NCI-H1417 (cell line): ENCODE results near the gene BCCIP.

Experiments used
- DNase-seq, 3 experiments: peaks; one replicate each; lab custom pipeline; 2025; lab: John Stamatoyannopoulos, UW

The BCCIP gene

DNA sequence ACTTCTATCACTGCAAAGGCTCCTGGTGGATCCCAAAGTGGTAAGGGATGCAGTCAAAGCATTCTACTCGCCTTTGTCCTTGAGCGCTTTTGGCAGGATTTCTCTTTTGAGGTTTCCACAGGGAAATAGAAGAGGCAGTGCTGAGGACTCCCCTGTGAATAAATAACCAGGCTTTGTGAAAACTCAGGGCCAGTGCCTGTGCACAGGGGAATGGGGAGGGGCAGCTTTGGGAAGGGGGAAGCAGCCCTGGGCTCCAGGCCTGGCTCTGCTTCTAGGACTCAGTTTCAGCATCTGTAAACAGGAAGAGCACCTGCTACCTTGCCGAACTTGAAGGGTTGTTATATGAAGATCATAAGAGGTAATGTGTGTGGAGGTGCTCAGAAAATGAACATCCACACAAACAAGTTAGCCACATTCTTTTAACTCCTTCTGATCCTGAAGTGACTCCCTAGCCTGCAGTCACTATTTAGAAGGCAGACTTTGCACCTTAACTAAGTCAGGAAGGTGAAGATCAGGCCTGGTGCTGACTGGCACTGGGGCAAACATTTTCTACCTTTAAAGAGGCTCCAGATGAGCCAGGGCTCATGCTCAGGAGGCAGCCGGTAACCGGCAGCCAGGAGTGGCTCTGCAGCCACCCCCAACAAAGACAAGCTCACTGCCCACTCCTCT is 25.2 kb upstream of the BCCIP start:
- DNase-seq, result no peak

DNA sequence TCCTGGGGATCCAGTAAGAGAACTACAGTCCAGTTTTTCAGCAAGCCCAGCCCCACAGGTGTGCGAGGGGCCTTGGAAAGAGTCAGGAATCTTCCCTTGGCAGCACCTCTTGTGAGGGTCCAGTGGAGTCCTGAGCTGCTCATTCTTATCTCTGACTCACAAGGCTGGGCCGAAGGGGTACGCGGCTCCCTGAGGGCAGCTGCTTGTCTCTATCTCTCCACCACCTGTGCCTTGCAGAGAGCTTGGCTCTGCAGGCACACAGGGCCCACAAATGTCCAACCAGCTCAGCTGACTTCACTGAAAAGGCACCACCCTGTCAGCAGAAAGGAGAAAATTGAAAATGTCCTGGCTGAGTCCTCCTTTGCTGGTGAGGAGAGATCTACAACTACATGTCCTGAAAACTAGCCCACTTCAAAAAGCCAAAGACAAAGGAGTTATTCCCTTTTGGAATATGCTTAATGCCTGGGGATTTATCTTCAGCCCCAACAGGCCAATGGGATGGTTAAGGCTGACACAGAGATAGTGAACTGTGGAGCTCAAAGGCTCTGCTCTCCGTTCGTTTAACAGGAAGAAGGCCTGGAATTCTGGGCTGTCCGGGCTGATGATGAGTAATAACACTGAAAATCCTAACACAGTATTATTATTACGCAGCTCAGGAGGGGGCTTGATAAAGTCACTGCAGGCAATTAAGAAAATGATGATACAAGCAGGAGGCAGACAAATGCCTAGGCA is 23.7 kb upstream of the BCCIP start:
- no peak for DNase-seq

- no peak for DNase-seq
These were observed 21.8 kb upstream of the BCCIP start for GRCh38 chr10:125801574-125801973.

DNA sequence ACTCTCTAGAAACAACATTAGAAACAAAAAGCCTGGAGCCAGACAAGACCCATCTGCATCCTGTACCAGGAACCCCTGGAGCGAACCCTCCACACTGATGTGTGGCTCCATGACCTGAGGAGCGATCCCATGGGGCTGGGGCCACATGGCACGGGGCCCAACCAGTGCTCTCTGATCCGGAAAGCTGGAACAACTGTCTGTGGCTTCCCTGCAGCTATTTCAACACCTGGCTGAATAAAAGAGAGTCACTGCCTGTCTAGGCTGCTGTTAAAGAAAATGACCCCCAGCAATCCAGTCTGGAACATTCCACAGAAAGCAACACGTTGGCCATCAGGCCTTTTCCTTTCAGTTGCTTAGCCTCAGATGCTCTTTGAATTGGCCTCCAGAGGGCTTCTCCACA is 21.2 kb upstream of the BCCIP start:
- DNase-seq, result no peak

GRCh38 chr10:125802739-125803138 is 20.6 kb upstream of the BCCIP start:
- no peak for DNase-seq

GRCh38 chr10:125808047-125808446 is 15.3 kb upstream of the BCCIP start:
- DNase-seq, result no peak

GRCh38 chr10:125811251-125811650 is 12.1 kb upstream of the BCCIP start:
- DNase-seq, result no peak

GRCh38 chr10:125812128-125812750 is 11.1 kb upstream of the BCCIP start:
- DNase-seq, result no peak

- DNase-seq, result no peak
These were observed 7.6 kb upstream of the BCCIP start for GRCh38 chr10:125815764-125816163.

- DNase-seq, result no peak
These were observed 6.8 kb upstream of the BCCIP start for GRCh38 chr10:125816548-125816947.

GRCh38 chr10:125817337-125817946 is 5.9 kb upstream of the BCCIP start:
- no peak for DNase-seq

DNA sequence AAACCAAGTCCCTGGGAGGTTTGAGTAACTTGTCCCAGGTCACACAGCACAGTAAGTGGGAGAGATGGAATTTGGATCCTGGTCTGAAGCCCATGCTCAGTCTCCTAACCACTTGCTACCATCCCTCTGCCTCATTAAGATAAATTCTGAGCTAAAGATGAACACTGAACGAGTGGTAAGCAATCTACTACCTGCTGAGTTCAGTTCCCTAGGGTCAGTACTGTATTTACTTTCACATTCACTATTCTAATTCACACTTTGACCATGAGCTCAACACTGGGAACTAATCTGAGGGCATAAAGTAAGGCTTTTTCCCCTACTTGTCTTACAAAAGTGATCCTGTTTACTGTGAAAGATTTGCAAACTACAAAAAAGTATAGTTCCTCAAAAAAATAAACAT is 2.6 kb upstream of the BCCIP start:
- DNase-seq, result no peak

DNA sequence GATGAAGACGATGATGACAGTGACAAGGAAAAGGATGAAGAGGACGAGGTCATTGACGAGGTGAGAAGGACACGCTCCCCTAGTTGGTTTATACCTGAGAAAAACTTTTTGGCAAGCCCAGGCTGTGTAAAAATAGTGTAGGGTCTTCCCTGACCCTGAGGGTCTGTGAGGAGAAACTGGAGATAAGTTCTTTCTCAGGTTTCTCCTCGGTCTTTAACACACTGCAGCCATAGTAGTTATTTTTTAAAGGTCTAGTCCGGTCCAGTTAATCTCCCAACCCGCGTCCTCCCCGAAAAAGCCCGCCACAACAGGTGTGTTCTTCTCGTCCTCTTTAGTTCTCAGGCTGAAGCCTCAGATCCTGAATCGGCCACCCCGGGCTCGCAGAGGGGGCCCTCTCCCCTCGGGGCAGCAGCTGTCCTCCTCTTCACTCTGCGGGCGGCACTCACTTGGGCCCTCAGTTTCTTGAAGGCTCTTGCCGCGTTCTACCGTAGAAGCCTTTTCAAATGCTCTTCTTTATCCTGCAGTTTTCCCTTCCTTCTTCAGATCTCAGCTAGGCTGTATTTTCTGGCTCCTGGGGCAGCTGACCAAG is 411 bp downstream of the BCCIP start:
- peak in 2 of 3 experiments; percentile 12 to 23 for DNase-seq

- no peak for DNase-seq
These were observed 1.4 kb downstream of the BCCIP start for GRCh38 chr10:125824736-125825135.

- no peak for DNase-seq
These were observed 3.8 kb downstream of the BCCIP start for GRCh38 chr10:125827133-125827532.

DNA sequence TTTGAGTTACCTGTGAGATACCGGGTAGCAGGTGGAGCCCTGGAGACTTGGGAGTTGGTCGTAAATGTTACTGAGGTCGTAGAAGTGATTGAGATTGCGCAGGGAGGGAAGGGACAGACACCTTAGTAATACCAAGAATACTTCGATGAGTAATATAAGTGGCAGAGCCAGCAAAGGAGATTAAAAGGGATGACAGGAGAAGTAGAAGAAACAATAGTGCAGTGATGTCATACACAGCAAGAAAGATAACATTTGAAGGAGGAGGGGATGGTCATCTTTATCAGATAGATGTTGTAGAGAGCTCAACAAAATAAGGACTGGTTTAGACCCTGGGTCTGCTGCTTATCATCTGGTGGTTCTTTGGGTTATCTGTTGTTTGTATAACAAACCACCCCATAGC is 5.0 kb downstream of the BCCIP start:
- DNase-seq, result no peak

- no peak for DNase-seq
These were observed 13.4 kb downstream of the BCCIP start for GRCh38 chr10:125836746-125837145.

- peak in 1 of 3 experiments; percentile 79 for DNase-seq
These were observed 15.6 kb downstream of the BCCIP start for GRCh38 chr10:125838802-125839575.

- DNase-seq, result no peak
These were observed 17.1 kb downstream of the BCCIP start for GRCh38 chr10:125840406-125840805.

GRCh38 chr10:125840955-125841354 is 17.6 kb downstream of the BCCIP start:
- DNase-seq, result no peak

GRCh38 chr10:125843603-125844329 is 20.4 kb downstream of the BCCIP start:
- no peak for DNase-seq
